ENCODE results near the gene CMSS1.

Gene CMSS1

GRCh38 chr3:99948467-99949089 lies 130.9 kb downstream of the CMSS1 start:
- H3K9me3 ChIP-seq (ENCODE audit: control insufficient read depth, low read length): no peaks in the 10 kb centered on the region
- 60 to 80% methylated on average over 1 of the region's 1 CpG for WGBS, 2 experiments (ENCODE audit: insufficient coverage in 2 of 2)
- H3K4me1 ChIP-seq (ENCODE audit: control insufficient read depth, insufficient read depth, low read length, poor library complexity, severe bottlenecking): peaks cover 57% of the 10 kb centered on the region
- H3K4me3 ChIP-seq (ENCODE audit: extremely low read depth, insufficient read depth, low read length, poor library complexity, severe bottlenecking): no peak overlapping the region
- no peaks in the 10 kb centered on the region for H3K36me3 ChIP-seq (ENCODE audit: control insufficient read depth, insufficient read depth, low read length)
- H3K27ac ChIP-seq (ENCODE audit: low read depth, low read length, severe bottlenecking): no peak overlapping the region

- WGBS, 2 experiments (ENCODE audit: insufficient coverage in 2 of 2): no CpG with 5 or more reads among the region's 5 CpGs
Measured at GRCh38 chr3:99949956-99950670, 132.5 kb downstream of the CMSS1 start.

DNA sequence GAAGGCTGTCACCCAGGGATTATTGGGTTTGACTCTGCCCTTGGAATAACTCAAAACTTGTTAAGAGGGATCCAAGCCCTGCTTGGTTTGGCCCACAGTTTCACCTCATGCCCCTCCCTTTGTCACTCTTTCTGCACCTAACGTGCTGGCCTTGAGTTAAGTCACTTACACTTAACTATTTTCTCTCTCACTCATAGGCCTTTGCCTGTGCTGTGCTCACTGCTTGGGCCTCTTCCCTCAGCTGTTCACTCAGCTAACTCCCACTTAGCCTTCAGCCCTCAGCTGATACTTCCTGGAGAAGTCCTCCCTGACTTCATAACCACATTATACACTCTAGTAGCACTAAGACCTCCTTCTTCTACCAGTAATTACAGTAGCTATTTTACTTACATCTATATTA lies 133.3 kb downstream of the CMSS1 start:
- WGBS, 2 experiments (ENCODE audit: insufficient coverage in 2 of 2): 92 to 100% methylated on average over 1 of the region's 1 CpG
- Histone ChIP-seq H3K27ac (ENCODE audit: low read depth, low read length, severe bottlenecking) (no peak overlapping the region), H3K4me1 (ENCODE audit: control insufficient read depth, insufficient read depth, low read length, poor library complexity, severe bottlenecking) (peaks cover 45% of the 10 kb centered on the region), H3K36me3 (ENCODE audit: control insufficient read depth, insufficient read depth, low read length) (no peaks in the 10 kb centered on the region), H3K9me3 (ENCODE audit: control insufficient read depth, low read length) (no peaks in the 10 kb centered on the region), H3K4me3 (ENCODE audit: extremely low read depth, insufficient read depth, low read length, poor library complexity, severe bottlenecking) (no peak overlapping the region)

More at GRCh38 chr3:99949956-99950670, 132.5 kb downstream of the CMSS1 start:
- Histone ChIP-seq H3K4me3 (ENCODE audit: extremely low read depth, insufficient read depth, low read length, poor library complexity, severe bottlenecking) (no peak overlapping the region), H3K9me3 (ENCODE audit: control insufficient read depth, low read length) (no peaks in the 10 kb centered on the region), H3K36me3 (ENCODE audit: control insufficient read depth, insufficient read depth, low read length) (no peaks in the 10 kb centered on the region), H3K27ac (ENCODE audit: low read depth, low read length, severe bottlenecking) (no peak overlapping the region), H3K4me1 (ENCODE audit: control insufficient read depth, insufficient read depth, low read length, poor library complexity, severe bottlenecking) (peaks cover 53% of the 10 kb centered on the region)

GRCh38 chr3:99951701-99952100 lies 134.0 kb downstream of the CMSS1 start:
- H3K27ac ChIP-seq (ENCODE audit: low read depth, low read length, severe bottlenecking): no peak overlapping the region
- peaks cover 44% of the 10 kb centered on the region for H3K4me1 ChIP-seq (ENCODE audit: control insufficient read depth, insufficient read depth, low read length, poor library complexity, severe bottlenecking)
- no peak overlapping the region for H3K4me3 ChIP-seq (ENCODE audit: extremely low read depth, insufficient read depth, low read length, poor library complexity, severe bottlenecking)
- H3K9me3 ChIP-seq (ENCODE audit: control insufficient read depth, low read length): no peaks in the 10 kb centered on the region
- H3K36me3 ChIP-seq (ENCODE audit: control insufficient read depth, insufficient read depth, low read length): no peaks in the 10 kb centered on the region

DNA sequence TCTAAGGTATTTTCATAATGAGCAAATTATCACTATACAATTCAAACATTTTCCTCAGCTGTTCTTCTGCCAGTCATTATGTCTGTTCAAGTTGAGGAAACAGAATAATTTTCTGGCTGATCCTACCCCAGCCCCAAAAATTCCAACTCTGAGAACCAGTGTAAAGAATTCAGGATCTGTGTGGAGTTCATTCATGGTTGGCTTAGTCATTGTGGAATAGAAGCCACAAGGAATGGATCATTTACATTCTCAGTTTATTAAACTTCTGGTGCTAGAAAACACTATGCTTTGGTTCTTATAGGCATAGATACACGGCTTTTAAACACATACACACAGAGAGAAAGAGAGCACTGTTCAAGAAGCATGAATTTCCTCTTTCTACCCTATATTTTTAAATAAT lies 134.6 kb downstream of the CMSS1 start:
- Histone ChIP-seq H3K27ac (ENCODE audit: low read depth, low read length, severe bottlenecking) (no peak overlapping the region), H3K9me3 (ENCODE audit: control insufficient read depth, low read length) (no peaks in the 10 kb centered on the region), H3K36me3 (ENCODE audit: control insufficient read depth, insufficient read depth, low read length) (no peaks in the 10 kb centered on the region), H3K4me3 (ENCODE audit: extremely low read depth, insufficient read depth, low read length, poor library complexity, severe bottlenecking) (no peak overlapping the region), H3K4me1 (ENCODE audit: control insufficient read depth, insufficient read depth, low read length, poor library complexity, severe bottlenecking) (peaks cover 44% of the 10 kb centered on the region)
- WGBS, 2 experiments (ENCODE audit: insufficient coverage in 2 of 2): no CpG with 5 or more reads among the region's 1 CpG

GRCh38 chr3:99953596-99953995 lies 135.9 kb downstream of the CMSS1 start:
- H3K27ac ChIP-seq (ENCODE audit: low read depth, low read length, severe bottlenecking): no peak overlapping the region
- no peaks in the 10 kb centered on the region for H3K9me3 ChIP-seq (ENCODE audit: control insufficient read depth, low read length)
- H3K4me3 ChIP-seq (ENCODE audit: extremely low read depth, insufficient read depth, low read length, poor library complexity, severe bottlenecking): no peak overlapping the region
- H3K4me1 ChIP-seq (ENCODE audit: control insufficient read depth, insufficient read depth, low read length, poor library complexity, severe bottlenecking): peaks cover 44% of the 10 kb centered on the region
- no peaks in the 10 kb centered on the region for H3K36me3 ChIP-seq (ENCODE audit: control insufficient read depth, insufficient read depth, low read length)

GRCh38 chr3:99954914-99955644 lies 137.4 kb downstream of the CMSS1 start:
- H3K4me3 ChIP-seq (ENCODE audit: extremely low read depth, insufficient read depth, low read length, poor library complexity, severe bottlenecking): no peak overlapping the region
- no peaks in the 10 kb centered on the region for H3K9me3 ChIP-seq (ENCODE audit: control insufficient read depth, low read length)
- H3K4me1 ChIP-seq (ENCODE audit: control insufficient read depth, insufficient read depth, low read length, poor library complexity, severe bottlenecking): peaks cover 34% of the 10 kb centered on the region
- no peaks in the 10 kb centered on the region for H3K36me3 ChIP-seq (ENCODE audit: control insufficient read depth, insufficient read depth, low read length)
- WGBS, 2 experiments (ENCODE audit: insufficient coverage in 2 of 2): 90% methylated on average over 2 of the region's 4 CpGs; no CpG with 5 or more reads in 1 of the 2 experiments
- H3K27ac ChIP-seq (ENCODE audit: low read depth, low read length, severe bottlenecking): no peak overlapping the region

- H3K9me3 ChIP-seq (ENCODE audit: control insufficient read depth, low read length): no peaks in the 10 kb centered on the region
Measured at GRCh38 chr3:99955773-99956562, 138.3 kb downstream of the CMSS1 start.

DNA sequence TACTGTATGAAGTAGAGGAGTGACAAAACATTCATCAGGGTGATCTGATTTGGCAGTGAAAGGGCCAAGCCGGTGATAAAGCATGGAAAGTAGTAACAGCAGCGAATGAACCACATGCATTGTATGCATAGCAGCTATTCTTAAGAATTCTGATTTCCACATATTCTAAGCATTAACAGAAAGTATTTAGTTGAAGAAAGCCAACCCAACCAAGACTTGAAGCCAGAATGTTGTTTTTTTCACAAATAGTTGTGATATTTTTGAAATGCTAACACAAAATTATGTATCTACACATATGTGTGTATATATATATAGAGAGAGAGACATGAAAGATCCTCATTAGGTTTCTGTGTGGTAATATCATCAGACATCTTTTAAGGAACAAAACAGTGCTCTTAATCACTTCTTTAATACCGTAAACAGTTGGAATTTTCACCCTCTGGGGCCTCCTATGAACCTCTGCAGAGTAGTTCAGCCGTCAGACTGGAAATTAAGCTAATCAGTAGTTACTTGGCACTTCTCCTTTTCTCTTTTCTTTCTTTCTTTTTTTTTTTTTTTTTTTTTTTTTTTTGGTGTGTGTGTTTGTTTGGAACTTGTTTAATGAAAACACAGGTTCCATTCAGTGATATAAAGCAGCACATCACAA lies 139.6 kb downstream of the CMSS1 start:
- H3K4me3 ChIP-seq (ENCODE audit: extremely low read depth, insufficient read depth, low read length, poor library complexity, severe bottlenecking): no peak overlapping the region
- 100% methylated on average over 1 to 2 of the region's 4 CpGs for WGBS, 2 experiments (ENCODE audit: insufficient coverage in 2 of 2)
- no peak overlapping the region for H3K27ac ChIP-seq (ENCODE audit: low read depth, low read length, severe bottlenecking)
- peaks cover 19% of the 10 kb centered on the region for H3K4me1 ChIP-seq (ENCODE audit: control insufficient read depth, insufficient read depth, low read length, poor library complexity, severe bottlenecking)
- no peaks in the 10 kb centered on the region for H3K36me3 ChIP-seq (ENCODE audit: control insufficient read depth, insufficient read depth, low read length)
- no peaks in the 10 kb centered on the region for H3K9me3 ChIP-seq (ENCODE audit: control insufficient read depth, low read length)

More at GRCh38 chr3:99955773-99956562, 138.3 kb downstream of the CMSS1 start:
- 87 to 93% methylated on average over 6 to 7 of the region's 10 CpGs for WGBS, 2 experiments (ENCODE audit: insufficient coverage in 2 of 2)
- peaks cover 27% of the 10 kb centered on the region for H3K4me1 ChIP-seq (ENCODE audit: control insufficient read depth, insufficient read depth, low read length, poor library complexity, severe bottlenecking)
- H3K36me3 ChIP-seq (ENCODE audit: control insufficient read depth, insufficient read depth, low read length): no peaks in the 10 kb centered on the region
- no peak overlapping the region for H3K27ac ChIP-seq (ENCODE audit: low read depth, low read length, severe bottlenecking)
- H3K4me3 ChIP-seq (ENCODE audit: extremely low read depth, insufficient read depth, low read length, poor library complexity, severe bottlenecking): no peak overlapping the region

DNA sequence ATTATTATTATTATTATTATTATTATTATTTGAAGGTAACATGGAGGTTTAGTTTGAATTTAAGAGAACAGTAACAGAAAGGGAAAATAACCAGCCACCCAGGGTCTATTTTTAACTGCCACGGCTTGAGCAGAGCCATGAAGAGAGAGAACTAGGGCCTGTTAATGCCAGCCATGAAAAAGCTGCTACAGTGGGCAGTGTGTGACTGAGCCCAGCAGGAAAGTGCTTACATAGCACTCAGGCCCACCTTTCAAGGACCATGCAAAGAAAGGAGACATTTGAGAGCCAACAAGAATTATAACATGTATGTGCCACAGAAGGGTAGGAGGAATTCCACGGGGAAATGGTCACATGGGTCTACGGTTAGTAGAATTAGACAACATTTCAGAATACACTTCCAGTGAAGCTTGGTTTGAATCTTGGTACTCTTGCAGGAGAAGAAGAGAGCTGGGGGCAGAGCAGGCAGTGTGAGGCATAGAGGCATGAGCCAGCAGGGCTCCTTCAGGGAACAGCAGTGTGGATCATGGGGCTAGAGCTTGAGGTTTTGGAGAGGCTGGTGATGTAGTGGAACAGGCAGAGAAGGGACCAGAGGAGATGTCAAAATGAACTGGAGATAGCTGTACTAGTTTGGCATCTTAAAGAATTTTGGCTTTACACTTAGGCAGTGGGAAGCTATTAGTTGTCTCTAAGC lies 140.7 kb downstream of the CMSS1 start:
- Histone ChIP-seq H3K27ac (ENCODE audit: low read depth, low read length, severe bottlenecking) (no peak overlapping the region), H3K36me3 (ENCODE audit: control insufficient read depth, insufficient read depth, low read length) (no peaks in the 10 kb centered on the region), H3K9me3 (ENCODE audit: control insufficient read depth, low read length) (no peaks in the 10 kb centered on the region), H3K4me3 (ENCODE audit: extremely low read depth, insufficient read depth, low read length, poor library complexity, severe bottlenecking) (no peak overlapping the region), H3K4me1 (ENCODE audit: control insufficient read depth, insufficient read depth, low read length, poor library complexity, severe bottlenecking) (peaks cover 12% of the 10 kb centered on the region)
- WGBS, 2 experiments (ENCODE audit: insufficient coverage in 2 of 2): 71 to 90% methylated on average over 1 to 2 of the region's 3 CpGs
